Osteoblast (primary cell): ENCODE data around the gene TCFL5. TPM values are rescaled to one million over a fixed set of nuclear protein-coding genes. Genes with fewer than 3 reads are reported as not detected.

Experiments
- DNase-seq: peaks from one replicate; pipeline ENCODE4 v3.0.0; 2011; ENCODE audit warnings: low spot score, mixed read lengths; ENCODE audit not compliant: insufficient read length; ENCODE audit errors: missing footprints
- H2AFZ ChIP-seq: 2 replicates; pipeline ENCODE4 v1.6.0; 2011; ENCODE audit warnings: mild to moderate bottlenecking, low read length
- H3K27ac ChIP-seq: 2 replicates; pipeline ENCODE4 v1.5.1; 2011; ENCODE audit warnings: mild to moderate bottlenecking, low read depth, low read length, moderate library complexity
- H3K27me3 ChIP-seq: 2 replicates; pipeline ENCODE4 v1.6.0; 2012; ENCODE audit warnings: mild to moderate bottlenecking, control low read depth, inconsistent platforms, low read length, moderate library complexity; ENCODE audit not compliant: insufficient read depth
- H3K36me3 ChIP-seq: 2 replicates; pipeline ENCODE4 v1.5.1; 2011; ENCODE audit warnings: mild to moderate bottlenecking, low read length, control low read depth, moderate library complexity; ENCODE audit not compliant: insufficient read depth
- H3K4me1 ChIP-seq: 2 replicates; pipeline ENCODE4 v1.5.1; 2011; ENCODE audit warnings: mild to moderate bottlenecking, low read length, control low read depth, moderate library complexity; ENCODE audit not compliant: insufficient read depth
- H3K4me2 ChIP-seq: 2 replicates; pipeline ENCODE4 v1.6.0; 2011; ENCODE audit warnings: mild to moderate bottlenecking, low read length; ENCODE audit not compliant: insufficient read depth
- H3K4me3 ChIP-seq: fragments of 200-600 bp; sonication (generic); 3 replicates; pipeline ENCODE4 v1.5.1; 2012; ENCODE audit warnings: mild to moderate bottlenecking, low read length, inconsistent platforms; ENCODE audit not compliant: insufficient read depth
- H3K79me2 ChIP-seq: 2 replicates; pipeline ENCODE4 v1.6.0; 2012; ENCODE audit warnings: mild to moderate bottlenecking, low read length, control low read depth, inconsistent platforms; ENCODE audit not compliant: insufficient read depth
- H3K9me3 ChIP-seq: 2 replicates; pipeline ENCODE4 v1.5.1; 2011; ENCODE audit warnings: low read depth, low read length, control low read depth
- H4K20me1 ChIP-seq: 2 replicates; pipeline ENCODE4 v1.6.0; 2012; ENCODE audit warnings: mild to moderate bottlenecking, low read length, control low read depth; ENCODE audit not compliant: insufficient read depth
- CTCF ChIP-seq: IDR thresholded peaks from 2 replicates; pipeline ENCODE4 v1.5.1; 2011; ENCODE audit warnings: mild to moderate bottlenecking, low read depth, low read length, moderate library complexity; ENCODE audit errors: extremely low read depth
- total RNA-seq: library from RNA; depleted of rRNA; stranded (reverse); fragments of >200 nt; gene quantifications from 2 replicates; pipeline ENCODE4 v1.2.3, GENCODE V29; 2012

Gene TCFL5
- total RNA-seq, 1 donor: 13.0 TPM

- DNase-seq: peak; percentile 97
- no peak for TF ChIP-seq CTCF
- Histone ChIP-seq H3K36me3 (peaks cover 27% of the 10 kb centered on the region), H4K20me1 (peaks cover 43% of the 10 kb centered on the region), H3K4me3 (peak overlapping the region; percentile 87), H3K79me2 (peaks cover 32% of the 10 kb centered on the region), H3K27me3 (no peaks in the 10 kb centered on the region), H2AFZ (peak overlapping the region; percentile 51), H3K9me3 (no peaks in the 10 kb centered on the region), H3K4me2 (peak overlapping the region; percentile 88), H3K4me1 (peaks cover 14% of the 10 kb centered on the region), H3K27ac (peak overlapping the region; percentile 61)
Observed at GRCh38 chr20:62805155-62805710, 56.4 kb downstream of the TCFL5 start.

GRCh38 chr20:62804627-62805154 is 56.9 kb downstream of the TCFL5 start, which contains the start of gene OGFR:
Gene OGFR, plus strand, starts transcription at chr20:62804835. Its CDS starts 25 bp downstream, at chr20:62804860.
- Histone ChIP-seq H3K27me3 (no peaks in the 10 kb centered on the region), H3K4me1 (peaks cover 14% of the 10 kb centered on the region), H4K20me1 (peaks cover 39% of the 10 kb centered on the region), H3K9me3 (no peaks in the 10 kb centered on the region), H3K4me2 (peak within 1 kb of the TSS; percentile 88), H3K79me2 (peaks cover 32% of the 10 kb centered on the region), H2AFZ (peak within 1 kb of the TSS; percentile 80), H3K4me3 (peak within 1 kb of the TSS; percentile 87), H3K27ac (peak within 1 kb of the TSS; percentile 61), H3K36me3 (peaks cover 26% of the 10 kb centered on the region)
- TF ChIP-seq CTCF: no peak
- peak; percentile 99 for DNase-seq

GRCh38 chr20:62804021-62804626 is 57.5 kb downstream of the TCFL5 start:
- Histone ChIP-seq H3K36me3 (peaks cover 26% of the 10 kb centered on the region), H2AFZ (peak overlapping the region; percentile 80), H3K4me3 (peak overlapping the region; percentile 87), H3K27ac (no peak overlapping the region), H3K4me2 (peak overlapping the region; percentile 74), H3K79me2 (peaks cover 29% of the 10 kb centered on the region), H4K20me1 (peaks cover 33% of the 10 kb centered on the region), H3K27me3 (no peaks in the 10 kb centered on the region), H3K4me1 (peaks cover 14% of the 10 kb centered on the region), H3K9me3 (no peaks in the 10 kb centered on the region)
- TF ChIP-seq CTCF: no peak
- peak; percentile 97 for DNase-seq

GRCh38 chr20:62802026-62802712 is 59.5 kb downstream of the TCFL5 start:
- peaks cover 21% of the 10 kb centered on the region for H3K36me3 ChIP-seq
- H3K4me3 ChIP-seq: no peak overlapping the region

More at GRCh38 chr20:62802026-62802712, 59.5 kb downstream of the TCFL5 start:
- no peak overlapping the region for H2AFZ ChIP-seq
- no peaks in the 10 kb centered on the region for H3K27me3 ChIP-seq
- H3K79me2 ChIP-seq: peaks cover 24% of the 10 kb centered on the region
- no peak overlapping the region for H3K27ac ChIP-seq
- TF ChIP-seq CTCF: no peak
- H3K4me2 ChIP-seq: no peak overlapping the region
- H4K20me1 ChIP-seq: peaks cover 24% of the 10 kb centered on the region
- no peak for DNase-seq
- no peaks in the 10 kb centered on the region for H3K9me3 ChIP-seq
- peaks cover 17% of the 10 kb centered on the region for H3K4me1 ChIP-seq
